Fibroblast of lung (primary cell): ENCODE measurements around the gene TBL3. TPM values are rescaled to one million over a fixed set of nuclear protein-coding genes. Genes with fewer than 3 reads are reported as not detected.
"Not testable (repeated sequence)": the region's sequence is repeated elsewhere in the genome, so short reads cannot be mapped to it uniquely, and the experiment has no call there.

Source experiments
- DNase-seq, 2 donors: peaks; one replicate each; pipeline versions ENCODE4 v3.0.0 to v3.0.0-alpha.2; 2010; ENCODE audit warnings: low read depth in 2 of 2
- H2AFZ ChIP-seq: 2 replicates; pipeline ENCODE4 v1.5.1; 2012; ENCODE audit warnings: low read length, control low read depth, inconsistent platforms
- H3K27ac ChIP-seq: 2 replicates; pipeline ENCODE4 v1.5.1; 2011; ENCODE audit warnings: low read length, control low read depth; ENCODE audit not compliant: insufficient read depth
- H3K27me3 ChIP-seq: 2 replicates; pipeline ENCODE4 v1.5.1; 2011; ENCODE audit warnings: mild to moderate bottlenecking, low read length; ENCODE audit not compliant: control insufficient read depth, insufficient read depth
- H3K36me3 ChIP-seq: 2 replicates; pipeline ENCODE4 v1.5.1; 2011; ENCODE audit warnings: low read length; ENCODE audit not compliant: control insufficient read depth, insufficient read depth
- H3K4me1 ChIP-seq: 2 replicates; pipeline ENCODE4 v1.5.1; 2011; ENCODE audit warnings: low read length; ENCODE audit not compliant: control insufficient read depth, insufficient read depth; ENCODE audit errors: extremely low read depth
- H3K4me2 ChIP-seq: 2 replicates; pipeline ENCODE4 v1.5.1; 2011; ENCODE audit warnings: low read length, control low read depth; ENCODE audit not compliant: insufficient read depth; ENCODE audit errors: extremely low read depth
- H3K4me3 ChIP-seq, 4 experiments: fragments of 200-600 bp in 1 of 4; sonication (generic) in 1 of 4; replicated peaks in 1 of 4; 2 replicates each; pipeline ENCODE4 v1.5.1; 2011 to 2016; ENCODE audit warnings: low read length in 4 of 4, low read depth in 3 of 4, mild to moderate bottlenecking in 3 of 4, control low read depth in 2 of 4, inconsistent platforms in 1 of 4, mixed read lengths in 1 of 4; ENCODE audit not compliant: insufficient read depth in 1 of 4; ENCODE audit errors: control extremely low read depth in 1 of 4
- H3K79me2 ChIP-seq: 2 replicates; pipeline ENCODE4 v1.5.1; 2012; ENCODE audit warnings: mild to moderate bottlenecking, low read length, inconsistent platforms; ENCODE audit not compliant: control insufficient read depth, insufficient read depth
- H3K9ac ChIP-seq: 2 replicates; pipeline ENCODE4 v1.5.1; 2011; ENCODE audit warnings: mild to moderate bottlenecking, low read length, control low read depth; ENCODE audit not compliant: insufficient read depth
- H3K9me3 ChIP-seq: 2 replicates; pipeline ENCODE4 v1.5.1; 2012; ENCODE audit warnings: low read depth, low read length; ENCODE audit not compliant: control insufficient read depth, insufficient read depth
- H4K20me1 ChIP-seq: 2 replicates; pipeline ENCODE4 v1.5.1; 2011; ENCODE audit warnings: low read length; ENCODE audit not compliant: control insufficient read depth, insufficient read depth; ENCODE audit errors: extremely low read depth
- CTCF ChIP-seq, 2 donors: IDR thresholded peaks in 1 of 2; conservative IDR thresholded peaks in 1 of 2; 1 replicate in 1 of 2; 2 replicates in 1 of 2; pipeline ENCODE4 v1.5.1; 2011 to 2012; ENCODE audit warnings: low read length in 2 of 2, control low read depth in 1 of 2, inconsistent platforms in 1 of 2, low read depth in 1 of 2, mild to moderate bottlenecking in 1 of 2
- EZH2 ChIP-seq: IDR thresholded peaks from 2 replicates; pipeline ENCODE4 v1.5.1; 2012; ENCODE audit warnings: low read length, control low read depth, mild to moderate bottlenecking; ENCODE audit errors: missing control alignments
- polyA plus RNA-seq, 2 donors: library from polyadenylated mRNA; depleted of rRNA in 1 of 2; stranded (reverse) in 1 of 2; unstranded in 1 of 2; fragments of >200 nt; gene quantifications; 2 replicates each; pipeline ENCODE4 v1.2.1, GENCODE V29; 2011 to 2012; ENCODE audit warnings: missing spikeins in 1 of 2
- total RNA-seq: library from RNA; depleted of rRNA; stranded (reverse); fragments of >200 nt; gene quantifications from 2 replicates; pipeline ENCODE4 v1.2.1, GENCODE V29; 2014

TBL3 gene
- total and polyA plus RNA-seq, 2 donors (not counting 1 experiment from before 2014, with no cell fraction given): 14.6 to 20.0 TPM

DNA sequence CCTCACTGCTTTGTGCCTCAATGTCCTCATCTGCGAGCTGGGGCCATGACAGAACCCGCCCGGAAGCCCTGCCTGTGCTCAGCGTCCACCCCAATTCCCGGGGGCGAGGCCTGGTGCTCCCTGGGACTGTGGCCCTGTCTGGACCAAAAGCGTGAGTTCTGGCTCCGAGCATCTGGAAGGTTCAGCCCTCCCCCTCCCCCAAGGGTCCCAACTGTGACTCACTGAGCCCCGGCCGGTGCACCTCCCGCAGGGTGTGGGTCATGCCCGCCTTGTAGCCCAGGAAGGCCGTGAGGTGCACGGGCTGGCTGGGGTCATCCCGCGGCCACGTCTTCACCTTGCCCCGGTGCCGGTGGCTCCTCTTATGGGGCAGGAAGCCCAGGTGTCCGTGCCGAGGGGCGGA lies 18.1 kb upstream of the TBL3 start:
- H2AFZ ChIP-seq: no peak overlapping the region
- no peak for TF ChIP-seq CTCF (conservative IDR thresholded peaks at IDR 0.05 in 1 of 2, IDR thresholded peaks at IDR 0.05 in 1 of 2; ENCODE audit: low read depth in 1 of 2, low read length in 2 of 2)
- TF ChIP-seq EZH2: no peak
- no peak overlapping the region for H3K9ac ChIP-seq
- H4K20me1 ChIP-seq: no peaks in the 10 kb centered on the region
- H3K4me1 ChIP-seq: no peaks in the 10 kb centered on the region
- no peaks in the 10 kb centered on the region for H3K79me2 ChIP-seq
- no peaks in the 10 kb centered on the region for H3K36me3 ChIP-seq
- H3K9me3 ChIP-seq: no peaks in the 10 kb centered on the region
- H3K4me3 ChIP-seq: no peak overlapping the region
- H3K27ac ChIP-seq: no peak overlapping the region
- no peak overlapping the region for H3K4me2 ChIP-seq
- no peaks in the 10 kb centered on the region for H3K27me3 ChIP-seq
- no peak for DNase-seq

- H3K4me1 ChIP-seq, H3K27me3 ChIP-seq, H3K4me3 ChIP-seq, H2AFZ ChIP-seq, H3K27ac ChIP-seq, H4K20me1 ChIP-seq, H3K9me3 ChIP-seq, H3K9ac ChIP-seq, DNase-seq, H3K4me2 ChIP-seq: not testable (repeated sequence)
- peaks cover 15% of the 10 kb centered on the region for H3K36me3 ChIP-seq
- peaks cover 20% of the 10 kb centered on the region for H3K79me2 ChIP-seq
Observed at GRCh38 chr16:1957434-1958142, 14.3 kb upstream of the TBL3 start.

DNA sequence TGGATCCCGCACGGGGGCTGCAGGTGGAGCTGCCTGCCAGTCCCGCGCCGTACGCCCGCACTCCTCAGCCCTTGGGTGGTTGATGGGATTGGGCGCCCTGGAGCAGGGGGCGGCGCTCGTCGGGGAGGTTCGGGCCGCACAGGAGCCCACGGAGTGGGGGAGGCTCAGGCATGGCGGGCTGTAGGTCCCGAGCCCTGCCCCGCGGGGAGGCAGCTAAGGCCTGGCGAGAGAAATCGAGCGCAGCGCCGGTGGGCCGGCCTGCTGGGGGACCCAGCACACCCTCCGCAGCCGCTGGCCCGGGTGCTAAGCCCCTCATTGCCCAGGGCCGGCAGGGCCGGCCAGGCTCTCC lies 13.7 kb upstream of the TBL3 start:
- not testable (repeated sequence) for H2AFZ ChIP-seq

GRCh38 chr16:1958715-1959268 lies 13.1 kb upstream of the TBL3 start:
- Histone ChIP-seq H3K79me2 (peaks cover 33% of the 10 kb centered on the region), H2AFZ (peak overlapping the region; percentile 85), H4K20me1 (no peaks in the 10 kb centered on the region), H3K4me2 (peak overlapping the region; percentile 28), H3K27ac (no peak overlapping the region), H3K36me3 (peaks cover 24% of the 10 kb centered on the region), H3K4me3 (peak overlapping the region in 1 of 4 experiments; percentile 82), H3K9ac (no peak overlapping the region), H3K4me1 (peaks cover 6% of the 10 kb centered on the region), H3K9me3 (no peaks in the 10 kb centered on the region), H3K27me3 (no peaks in the 10 kb centered on the region)
- DNase-seq: no peak
- no peak for TF ChIP-seq CTCF (conservative IDR thresholded peaks at IDR 0.05 in 1 of 2, IDR thresholded peaks at IDR 0.05 in 1 of 2; ENCODE audit: low read depth in 1 of 2, low read length in 2 of 2)
- no peak for TF ChIP-seq EZH2

More for the DNA sequence above, 13.7 kb upstream of the TBL3 start:
- H4K20me1 ChIP-seq, DNase-seq, H3K4me3 ChIP-seq, H3K4me2 ChIP-seq, H3K4me1 ChIP-seq, H3K9me3 ChIP-seq, H3K9ac ChIP-seq, H3K27me3 ChIP-seq, H3K27ac ChIP-seq: not testable (repeated sequence)
- Histone ChIP-seq H3K79me2 (peaks cover 26% of the 10 kb centered on the region), H3K36me3 (peaks cover 19% of the 10 kb centered on the region)
